ENCODE data around the gene HHATL.

The HHATL gene

DNA sequence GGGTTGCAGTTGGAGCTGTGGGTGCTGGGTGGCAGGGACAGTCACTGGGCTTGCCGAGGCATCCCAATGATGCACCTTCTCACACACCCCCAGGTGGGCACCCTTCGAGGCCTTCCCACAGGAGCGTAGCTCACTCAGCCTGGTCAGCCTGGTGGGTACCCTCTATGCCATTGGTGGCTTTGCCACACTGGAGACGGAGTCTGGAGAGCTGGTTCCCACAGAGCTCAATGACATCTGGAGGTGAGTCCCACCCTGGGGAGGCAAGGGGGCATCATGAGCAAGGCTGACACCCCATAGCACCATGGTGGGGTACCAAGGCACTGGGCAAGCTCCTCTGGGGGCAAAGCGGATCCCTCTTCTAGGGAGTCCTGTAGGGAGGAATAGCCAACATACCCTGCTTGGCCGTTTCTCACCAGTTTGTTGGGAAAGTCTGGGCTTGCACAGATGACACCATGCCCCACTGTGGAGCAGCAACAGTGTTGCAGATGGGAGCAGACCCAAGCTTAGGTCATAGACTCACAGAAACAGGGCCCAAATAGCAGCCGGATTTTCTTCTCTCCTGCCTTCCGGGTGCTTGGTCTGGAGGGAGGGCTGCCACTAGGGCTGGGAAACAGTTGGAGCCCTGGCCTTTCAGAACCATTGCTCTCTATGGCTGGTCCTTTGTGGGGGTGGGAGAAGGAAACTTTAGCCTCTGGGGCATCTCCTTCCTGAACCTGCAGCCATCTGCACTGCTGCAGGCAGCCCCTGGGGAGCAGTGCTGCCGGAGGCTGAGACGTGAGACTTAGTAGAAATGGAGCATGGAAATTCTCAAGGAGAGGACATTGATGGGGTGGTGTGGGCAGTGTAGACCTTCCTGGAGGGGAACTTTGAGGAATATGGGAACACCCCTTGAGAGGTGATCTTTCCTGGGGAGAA, 11.6 kb downstream of the HHATL start:
- no peak overlapping the region for H3K9ac ChIP-seq (ENCODE audit: low read depth, low read length)
- no peaks in the 10 kb centered on the region for H3K36me3 ChIP-seq (ENCODE audit: insufficient read depth, low read length)
- no peaks in the 10 kb centered on the region for H3K9me3 ChIP-seq (ENCODE audit: control insufficient read depth, insufficient read depth, low read length)
- H3K4me1 ChIP-seq (ENCODE audit: insufficient read depth, low read length): no peaks in the 10 kb centered on the region

GRCh38 chr3:42690191-42690590, 12.4 kb downstream of the HHATL start:
- no peaks in the 10 kb centered on the region for H3K36me3 ChIP-seq (ENCODE audit: insufficient read depth, low read length)
- no peaks in the 10 kb centered on the region for H3K4me1 ChIP-seq (ENCODE audit: insufficient read depth, low read length)
- no peaks in the 10 kb centered on the region for H3K9me3 ChIP-seq (ENCODE audit: control insufficient read depth, insufficient read depth, low read length)
- no peak overlapping the region for H3K9ac ChIP-seq (ENCODE audit: low read depth, low read length)

DNA sequence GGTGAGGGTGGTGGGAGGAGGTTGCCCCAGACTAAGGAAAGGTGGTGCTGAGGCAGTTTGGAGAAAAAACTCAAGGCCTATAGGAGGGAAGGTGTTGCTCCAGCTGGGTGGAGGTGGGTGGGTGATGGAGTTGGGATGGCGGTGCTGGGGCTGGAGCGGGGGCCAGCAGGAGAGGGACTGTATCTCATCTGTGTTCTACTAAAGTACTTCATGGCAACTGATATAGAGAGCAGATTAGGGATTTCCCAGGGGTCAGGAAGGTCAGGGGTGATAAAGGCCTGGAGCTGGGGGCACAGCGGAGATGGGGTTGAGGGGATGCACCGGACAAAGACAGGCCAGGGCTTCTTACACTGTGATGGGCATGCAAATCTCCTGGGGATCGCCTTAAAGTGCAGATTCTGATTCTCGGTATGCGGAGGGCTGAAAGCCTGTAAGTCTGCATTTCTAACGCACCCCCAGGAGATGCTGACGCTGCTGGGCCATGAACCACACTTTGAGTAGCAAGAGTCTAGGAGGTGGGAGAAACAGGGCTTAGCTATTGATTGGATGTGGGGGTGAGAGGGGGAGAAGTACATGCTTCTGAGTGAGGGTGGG, 13.1 kb downstream of the HHATL start:
- no peaks in the 10 kb centered on the region; the same call in 1 of the 2 replicates for H3K4me1 ChIP-seq (ENCODE audit: insufficient read depth, low read length)
- no peak overlapping the region for H3K9ac ChIP-seq (ENCODE audit: low read depth, low read length)
- H3K36me3 ChIP-seq (ENCODE audit: insufficient read depth, low read length): no peaks in the 10 kb centered on the region
- H3K9me3 ChIP-seq (ENCODE audit: control insufficient read depth, insufficient read depth, low read length): no peaks in the 10 kb centered on the region

DNA sequence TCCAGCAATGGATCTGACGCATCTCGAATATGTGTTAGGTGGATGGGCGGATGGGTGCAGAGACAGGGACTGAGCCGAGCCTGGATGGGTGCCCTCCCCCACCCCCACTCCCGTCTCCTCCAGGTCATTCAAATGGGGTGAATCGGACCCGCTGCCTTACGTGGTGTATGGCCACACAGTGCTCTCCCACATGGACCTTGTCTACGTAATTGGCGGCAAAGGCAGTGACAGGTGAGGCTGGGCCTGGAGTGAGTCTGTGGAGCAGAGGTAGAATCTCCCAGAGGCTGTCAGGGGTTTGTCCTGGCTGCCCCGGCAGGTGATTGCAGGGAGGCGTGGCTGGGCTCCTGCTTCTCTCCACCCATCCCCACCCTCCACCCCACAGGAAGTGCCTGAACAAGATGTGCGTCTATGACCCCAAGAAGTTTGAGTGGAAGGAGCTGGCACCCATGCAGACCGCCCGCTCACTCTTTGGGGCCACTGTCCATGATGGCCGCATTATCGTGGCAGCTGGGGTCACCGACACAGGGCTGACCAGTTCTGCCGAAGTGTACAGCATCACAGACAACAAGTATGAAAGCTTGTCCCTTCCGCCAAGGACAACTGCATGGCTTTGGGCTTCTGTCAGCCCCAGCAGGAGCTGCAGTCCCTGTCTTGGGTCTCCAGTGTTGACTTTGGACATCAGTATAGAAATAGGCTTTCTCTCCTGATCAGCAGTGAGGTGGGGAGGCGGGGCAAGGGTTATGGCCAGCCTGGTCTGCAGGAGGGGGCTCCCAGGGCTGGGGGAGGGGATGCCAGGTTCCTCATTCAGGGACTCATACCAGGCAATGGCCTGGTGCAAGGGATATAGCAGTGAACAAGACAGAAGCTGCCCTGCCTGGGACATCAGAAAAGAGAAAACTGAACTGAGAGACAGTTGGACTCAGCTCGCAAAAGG, 13.8 kb downstream of the HHATL start:
- no peaks in the 10 kb centered on the region for H3K9me3 ChIP-seq (ENCODE audit: control insufficient read depth, insufficient read depth, low read length)
- no peak overlapping the region for H3K9ac ChIP-seq (ENCODE audit: low read depth, low read length)
- H3K4me1 ChIP-seq (ENCODE audit: insufficient read depth, low read length): no peaks in the 10 kb centered on the region; the same call in 1 of the 2 replicates
- H3K36me3 ChIP-seq (ENCODE audit: insufficient read depth, low read length): no peaks in the 10 kb centered on the region

DNA sequence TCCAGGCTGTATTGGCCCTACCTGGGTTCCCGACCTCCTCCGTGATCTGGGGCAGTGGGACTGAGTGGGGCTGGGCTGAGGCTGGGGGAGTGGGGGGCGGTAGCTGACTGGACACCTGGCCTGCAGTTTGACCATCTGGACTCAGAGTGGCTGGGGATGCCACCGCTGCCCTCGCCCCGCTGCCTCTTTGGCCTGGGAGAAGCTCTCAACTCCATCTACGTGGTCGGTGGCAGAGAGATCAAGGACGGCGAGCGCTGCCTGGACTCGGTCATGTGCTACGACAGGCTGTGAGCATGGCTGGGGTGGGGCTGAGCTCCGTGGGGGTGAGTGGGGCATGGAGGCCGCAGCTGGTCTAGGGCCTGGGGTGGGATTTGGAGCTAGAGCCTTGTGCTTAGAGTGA, 14.6 kb downstream of the HHATL start:
- no peaks in the 10 kb centered on the region for H3K9me3 ChIP-seq (ENCODE audit: control insufficient read depth, insufficient read depth, low read length)
- H3K36me3 ChIP-seq (ENCODE audit: insufficient read depth, low read length): no peaks in the 10 kb centered on the region
- peaks cover 4% of the 10 kb centered on the region; the same call in 1 of the 2 replicates for H3K4me1 ChIP-seq (ENCODE audit: insufficient read depth, low read length)
- H3K9ac ChIP-seq (ENCODE audit: low read depth, low read length): no peak overlapping the region

GRCh38 chr3:42686832-42687650, 15.6 kb downstream of the HHATL start:
- no peaks in the 10 kb centered on the region for H3K9me3 ChIP-seq (ENCODE audit: control insufficient read depth, insufficient read depth, low read length)

GRCh38 chr3:42685891-42686820, 16.4 kb downstream of the HHATL start:
- H3K4me1 ChIP-seq (ENCODE audit: insufficient read depth, low read length): peaks cover 4% of the 10 kb centered on the region; the same call in 1 of the 2 replicates
- H3K9me3 ChIP-seq (ENCODE audit: control insufficient read depth, insufficient read depth, low read length): no peaks in the 10 kb centered on the region
- no peaks in the 10 kb centered on the region for H3K36me3 ChIP-seq (ENCODE audit: insufficient read depth, low read length)
- H3K9ac ChIP-seq (ENCODE audit: low read depth, low read length): no peak overlapping the region

More at GRCh38 chr3:42686832-42687650, 15.6 kb downstream of the HHATL start:
- Histone ChIP-seq H3K4me1 (ENCODE audit: insufficient read depth, low read length) (peaks cover 4% of the 10 kb centered on the region; the same call in 1 of the 2 replicates), H3K36me3 (ENCODE audit: insufficient read depth, low read length) (no peaks in the 10 kb centered on the region), H3K9ac (ENCODE audit: low read depth, low read length) (no peak overlapping the region)

- H3K9ac ChIP-seq (ENCODE audit: low read depth, low read length): no peak within 1 kb of the TSS
These were observed 17.2 kb downstream of the HHATL start, which contains the start of gene KLHL40 for GRCh38 chr3:42685363-42685881. Gene KLHL40, plus strand, starts transcription at chr3:42685537. Its CDS starts 82 bp downstream, at chr3:42685619.

DNA sequence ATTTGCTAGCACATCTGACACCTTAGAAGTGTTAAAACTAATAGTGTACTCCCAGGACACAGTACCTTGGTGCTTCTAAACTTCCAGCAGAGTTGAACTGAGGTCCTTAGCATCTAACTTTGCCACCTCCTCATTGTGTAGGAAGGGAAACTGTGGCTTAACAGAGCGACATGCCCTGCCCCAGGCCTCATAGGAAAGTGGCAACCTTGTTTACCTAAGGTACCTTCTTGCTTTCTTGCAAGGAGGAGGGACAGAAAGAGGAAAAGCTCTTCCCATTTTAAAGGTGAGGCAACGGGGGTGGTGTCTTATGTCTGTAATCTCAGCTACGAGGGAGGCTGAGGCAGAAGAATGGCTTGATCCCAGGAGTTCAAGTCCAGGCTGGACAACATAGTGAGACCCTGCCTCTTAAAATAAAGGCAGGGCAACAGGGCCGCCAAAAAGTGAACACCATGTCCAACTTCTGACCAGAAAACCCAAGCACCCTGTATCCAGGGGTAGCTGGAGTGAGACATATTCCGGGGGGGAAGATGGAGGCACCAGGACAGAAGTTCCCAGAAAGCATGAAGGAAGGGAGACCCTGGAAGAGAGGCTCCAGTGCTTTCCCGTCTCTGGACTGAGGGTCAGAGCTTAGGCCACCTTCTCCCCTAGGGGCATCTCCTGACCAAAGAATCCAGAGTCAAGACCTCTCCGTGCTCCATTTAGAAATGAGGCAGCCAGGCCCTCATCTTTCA, 17.8 kb downstream of the HHATL start:
- H3K36me3 ChIP-seq (ENCODE audit: insufficient read depth, low read length): no peaks in the 10 kb centered on the region
- H3K4me1 ChIP-seq (ENCODE audit: insufficient read depth, low read length): peaks cover 4% of the 10 kb centered on the region; the same call in 1 of the 2 replicates
- no peaks in the 10 kb centered on the region for H3K9me3 ChIP-seq (ENCODE audit: control insufficient read depth, insufficient read depth, low read length)
- H3K9ac ChIP-seq (ENCODE audit: low read depth, low read length): no peak overlapping the region

More at GRCh38 chr3:42685363-42685881, 17.2 kb downstream of the HHATL start, which contains the start of gene KLHL40:
- Histone ChIP-seq H3K4me1 (ENCODE audit: insufficient read depth, low read length) (peaks cover 4% of the 10 kb centered on the region; the same call in 1 of the 2 replicates), H3K36me3 (ENCODE audit: insufficient read depth, low read length) (no peaks in the 10 kb centered on the region), H3K9me3 (ENCODE audit: control insufficient read depth, insufficient read depth, low read length) (no peaks in the 10 kb centered on the region)

DNA sequence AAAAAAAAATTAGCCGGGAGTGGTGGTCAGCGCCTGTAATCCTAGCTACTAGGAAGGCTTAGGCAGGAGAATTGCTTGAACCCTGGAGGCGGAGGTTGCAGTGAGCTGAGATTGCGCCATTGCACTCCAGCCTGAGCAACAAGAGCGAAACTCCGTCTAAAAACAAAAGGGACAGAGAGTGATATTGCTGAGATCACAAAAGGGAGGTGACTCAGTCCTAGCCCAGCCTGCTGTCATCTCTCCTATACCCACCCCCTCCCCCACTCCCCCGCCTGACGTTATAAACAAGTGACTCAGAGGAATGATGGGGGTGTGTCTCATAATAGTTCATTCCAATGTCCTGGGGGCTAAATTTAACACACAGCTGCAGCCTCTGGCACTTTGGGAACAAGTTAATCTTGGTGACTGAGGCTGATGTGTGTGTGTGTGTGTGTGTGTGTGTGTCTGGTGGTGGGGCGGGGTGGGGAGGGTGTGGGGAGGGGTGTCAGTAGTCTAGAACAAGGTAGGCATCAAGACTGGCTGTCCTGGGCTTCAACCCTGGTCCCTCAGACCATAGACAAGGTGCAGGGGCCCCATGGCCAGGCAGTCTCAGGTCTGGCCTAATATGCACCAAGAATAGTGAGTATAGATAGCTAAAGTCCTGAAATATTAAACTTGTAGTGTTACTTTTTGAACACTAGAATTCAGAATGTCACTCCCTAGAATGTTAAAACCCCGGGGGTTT, 18.6 kb downstream of the HHATL start:
- Histone ChIP-seq H3K9ac (ENCODE audit: low read depth, low read length) (no peak overlapping the region), H3K36me3 (ENCODE audit: insufficient read depth, low read length) (no peaks in the 10 kb centered on the region), H3K9me3 (ENCODE audit: control insufficient read depth, insufficient read depth, low read length) (no peaks in the 10 kb centered on the region), H3K4me1 (ENCODE audit: insufficient read depth, low read length) (peaks cover 4% of the 10 kb centered on the region; the same call in 1 of the 2 replicates)

DNA sequence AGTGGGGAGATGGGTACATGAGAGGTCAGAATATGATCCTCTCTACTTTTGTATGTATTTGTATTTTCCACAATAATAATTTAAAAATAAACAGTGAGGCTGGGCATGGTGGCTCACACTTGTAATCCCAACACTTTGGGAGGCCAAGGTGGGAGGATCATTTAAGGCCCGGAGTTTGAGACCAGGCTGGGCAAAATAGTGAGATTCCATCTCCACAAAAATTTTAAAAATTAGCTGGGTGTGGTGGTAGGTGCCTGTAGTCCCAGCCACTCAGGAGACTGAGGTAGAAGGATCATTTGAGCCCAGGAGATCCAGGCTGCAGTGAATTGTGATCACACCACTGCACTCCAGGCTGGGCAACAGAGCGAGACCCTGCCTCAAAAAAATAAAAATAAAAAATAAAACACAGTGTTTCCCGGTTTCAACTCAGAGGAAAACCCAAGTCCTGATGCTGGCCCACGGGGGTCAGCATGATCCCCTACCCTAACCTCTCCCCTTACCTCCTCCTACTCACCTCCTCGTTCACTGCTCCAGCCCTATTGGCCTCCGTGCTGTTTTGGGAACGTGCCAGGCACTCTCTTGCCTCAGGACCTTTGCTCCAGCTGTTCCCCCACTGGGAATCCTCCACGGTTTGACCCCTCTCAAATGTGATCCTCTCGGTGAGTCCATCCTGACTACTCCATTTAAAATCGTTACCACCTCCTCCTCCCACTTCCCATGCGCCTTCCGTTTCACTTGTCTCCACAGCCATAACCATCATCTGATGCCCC, 20.1 kb downstream of the HHATL start:
- Histone ChIP-seq H3K9ac (ENCODE audit: low read depth, low read length) (no peak overlapping the region), H3K36me3 (ENCODE audit: insufficient read depth, low read length) (no peaks in the 10 kb centered on the region), H3K4me1 (ENCODE audit: insufficient read depth, low read length) (peaks cover 4% of the 10 kb centered on the region; the same call in 1 of the 2 replicates), H3K9me3 (ENCODE audit: control insufficient read depth, insufficient read depth, low read length) (no peaks in the 10 kb centered on the region)
